SU-DHL-6 (cell line): ENCODE results near the gene HNRNPM.

Source experiments
- H2AFZ ChIP-seq: fragments of 200-600 bp; sonication (generic); 2 replicates; pipeline ENCODE4 v1.6.1; 2014; ENCODE audit warnings: low read depth, mild to moderate bottlenecking, moderate library complexity, mixed read lengths, antibody characterized with exemption, low read length; ENCODE audit not compliant: severe bottlenecking
- H3F3A ChIP-seq: fragments of 200-600 bp; shearing (Covaris generic); 2 replicates; pipeline ENCODE4 v1.6.0; 2016; ENCODE audit warnings: antibody characterized with exemption, mild to moderate bottlenecking; ENCODE audit not compliant: insufficient read depth
- H3K27ac ChIP-seq: fragments of 200-600 bp; sonication (generic); 2 replicates; pipeline ENCODE4 v1.5.1; 2016; ENCODE audit warnings: low read depth, mild to moderate bottlenecking, low read length, moderate library complexity, mixed read lengths
- H3K27me3 ChIP-seq: fragments of 200-600 bp; sonication (generic), shearing (Covaris generic); 2 replicates; pipeline ENCODE4 v1.6.0; 2014; ENCODE audit warnings: mild to moderate bottlenecking, low read length
- H3K36me3 ChIP-seq: fragments of 200-600 bp; sonication (generic); 2 replicates; pipeline ENCODE4 v1.6.1; 2014; ENCODE audit warnings: mild to moderate bottlenecking, low read length, mixed read lengths
- H3K4me2 ChIP-seq: fragments of 300-600, 200-600 bp; shearing (Covaris generic), sonication (generic); 2 replicates; pipeline ENCODE4 v1.6.0; 2014; ENCODE audit warnings: low read length, low read depth, mild to moderate bottlenecking; ENCODE audit not compliant: poor library complexity, severe bottlenecking
- H3K4me3 ChIP-seq: fragments of 200-600 bp; sonication (generic); 2 replicates; pipeline ENCODE4 v1.5.1; 2014; ENCODE audit warnings: antibody characterized with exemption, low read length, mild to moderate bottlenecking, mixed read lengths; ENCODE audit not compliant: insufficient read depth, poor library complexity, severe bottlenecking
- H3K79me2 ChIP-seq: fragments of 200-600 bp; sonication (generic); 2 replicates; pipeline ENCODE4 v1.6.1; 2014; ENCODE audit warnings: mild to moderate bottlenecking, low read length, moderate library complexity; ENCODE audit not compliant: insufficient read depth
- H3K9ac ChIP-seq: fragments of 200-600 bp; sonication (generic); 2 replicates; pipeline ENCODE4 v1.7.0; 2014; ENCODE audit warnings: mild to moderate bottlenecking, low read length
- H3K9me2 ChIP-seq: fragments of 200-600 bp; sonication (generic); replicated peaks from 2 replicates; pipeline ENCODE4 v1.6.1; 2014; ENCODE audit warnings: low read length; ENCODE audit not compliant: insufficient read depth
- H3K9me3 ChIP-seq: fragments of 200-600 bp; sonication (generic); 2 replicates; pipeline ENCODE4 v1.6.1; 2014; ENCODE audit warnings: low read length, mixed read lengths; ENCODE audit not compliant: insufficient read depth
- H4K20me1 ChIP-seq: fragments of 200-600 bp; sonication (generic); 2 replicates; pipeline ENCODE4 v1.6.1; 2014; ENCODE audit warnings: low read depth, mild to moderate bottlenecking, antibody characterized with exemption, low read length, moderate library complexity, mixed read lengths
- CTCF ChIP-seq: fragments of 200-600 bp; sonication (generic); IDR thresholded peaks from one replicate; pipeline ENCODE4 v1.5.1; 2017; ENCODE audit warnings: antibody characterized with exemption, mild to moderate bottlenecking, low read length, moderate library complexity; ENCODE audit not compliant: insufficient read depth, poor library complexity, severe bottlenecking
- EZH2phosphoT487 ChIP-seq: fragments of 200-600 bp; sonication (generic), shearing (Covaris generic); conservative IDR thresholded peaks from 2 replicates; pipeline ENCODE4 v1.6.1; 2018; ENCODE audit warnings: mild to moderate bottlenecking, antibody characterized with exemption, low read length, moderate library complexity, mixed read lengths

The HNRNPM gene

GRCh38 chr19:8499048-8499833 lies 54.5 kb downstream of the HNRNPM start:
- no peak overlapping the region for H3K27ac ChIP-seq
- H3K9me3 ChIP-seq: no peaks in the 10 kb centered on the region

GRCh38 chr19:8500158-8500557 lies 55.4 kb downstream of the HNRNPM start:
- Histone ChIP-seq H3K36me3 (no peaks in the 10 kb centered on the region), H3K4me2 (no peak overlapping the region), H3K79me2 (no peaks in the 10 kb centered on the region), H3K27ac (no peak overlapping the region), H3K9ac (no peak overlapping the region), H3F3A (no peaks in the 10 kb centered on the region), H4K20me1 (no peaks in the 10 kb centered on the region), H3K9me3 (no peaks in the 10 kb centered on the region), H3K27me3 (no peaks in the 10 kb centered on the region), H2AFZ (no peak overlapping the region), H3K9me2 (no peaks in the 10 kb centered on the region), H3K4me3 (no peak overlapping the region)
- no peak for TF ChIP-seq EZH2phosphoT487
- TF ChIP-seq CTCF: no peak

More at GRCh38 chr19:8499048-8499833, 54.5 kb downstream of the HNRNPM start:
- no peak overlapping the region for H3K9ac ChIP-seq
- H2AFZ ChIP-seq: no peak overlapping the region
- H3K79me2 ChIP-seq: no peaks in the 10 kb centered on the region
- no peaks in the 10 kb centered on the region for H3K9me2 ChIP-seq
- no peak overlapping the region for H3K4me2 ChIP-seq
- no peaks in the 10 kb centered on the region for H3F3A ChIP-seq
- no peak overlapping the region for H3K4me3 ChIP-seq
- no peaks in the 10 kb centered on the region for H3K27me3 ChIP-seq
- no peaks in the 10 kb centered on the region for H3K36me3 ChIP-seq
- TF ChIP-seq CTCF (no peak), EZH2phosphoT487 (no peak)
- no peaks in the 10 kb centered on the region for H4K20me1 ChIP-seq

- Histone ChIP-seq H3F3A (no peaks in the 10 kb centered on the region), H3K36me3 (no peaks in the 10 kb centered on the region), H3K4me2 (no peak overlapping the region), H3K9me2 (no peaks in the 10 kb centered on the region), H3K4me3 (no peak overlapping the region), H2AFZ (no peak overlapping the region), H3K9ac (no peak overlapping the region), H3K27ac (no peak overlapping the region), H3K79me2 (no peaks in the 10 kb centered on the region), H4K20me1 (no peaks in the 10 kb centered on the region), H3K27me3 (no peaks in the 10 kb centered on the region), H3K9me3 (no peaks in the 10 kb centered on the region)
- TF ChIP-seq EZH2phosphoT487: no peak
- TF ChIP-seq CTCF: no peak
Observed at GRCh38 chr19:8501516-8501915, 56.7 kb downstream of the HNRNPM start.
